KG1 (cell line): ENCODE data around the gene EYS.

Source experiments
- DNase-seq: peaks from one replicate; lab custom pipeline; 2025; lab: John Stamatoyannopoulos, UW

EYS gene

DNA sequence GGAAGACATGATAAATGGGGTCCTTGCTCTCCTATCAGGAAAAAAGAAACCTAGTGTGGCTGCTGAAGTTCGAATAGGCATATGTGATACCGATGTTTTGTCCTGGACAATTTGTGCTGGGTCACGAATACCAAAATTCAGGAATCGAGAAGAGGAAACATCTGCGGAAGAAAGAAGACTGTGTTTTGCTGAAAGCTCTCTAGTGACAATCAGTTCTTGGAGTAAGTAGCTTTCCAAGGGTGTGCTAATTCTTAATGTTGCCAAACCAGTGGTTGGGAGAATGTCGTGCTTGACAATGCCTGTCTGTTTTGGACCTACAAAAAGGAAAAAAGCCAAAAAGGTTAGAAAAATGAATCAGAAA lies 1115.4 kb downstream of the EYS start:
- no peak for DNase-seq

DNA sequence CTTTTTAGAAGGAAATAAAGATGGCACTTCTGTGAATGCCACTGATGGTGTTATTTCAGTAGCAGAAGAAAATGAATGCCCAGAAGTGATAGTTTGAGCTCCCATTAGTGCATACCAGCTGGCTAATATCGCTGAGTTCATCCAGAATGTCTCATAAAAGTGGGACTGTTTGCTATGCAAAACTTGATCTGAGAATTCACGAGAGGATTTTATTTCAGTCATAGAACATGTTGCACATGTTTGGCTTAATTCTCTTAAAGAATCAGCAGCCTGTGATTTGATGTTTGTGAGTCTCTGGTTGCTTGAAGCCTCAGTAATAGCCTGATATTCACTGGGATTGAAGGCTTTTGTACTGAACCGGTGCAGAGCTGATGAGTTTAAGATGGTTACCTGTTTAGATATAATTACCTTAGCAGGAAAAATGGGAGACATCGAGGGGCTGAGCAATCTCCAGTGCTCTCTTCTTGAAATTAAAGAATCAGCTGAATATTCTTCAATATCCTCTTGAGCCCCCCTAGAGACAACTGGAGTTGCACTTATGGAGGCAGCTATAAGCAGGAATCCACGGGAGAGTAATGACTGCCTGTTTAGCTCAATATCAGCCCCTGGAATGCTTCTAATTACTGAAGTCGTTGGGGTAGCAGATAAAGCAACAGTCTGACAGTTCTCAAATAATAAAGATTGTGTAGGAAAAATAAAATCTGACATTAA lies 1115.9 kb downstream of the EYS start:
- no peak for DNase-seq

DNA sequence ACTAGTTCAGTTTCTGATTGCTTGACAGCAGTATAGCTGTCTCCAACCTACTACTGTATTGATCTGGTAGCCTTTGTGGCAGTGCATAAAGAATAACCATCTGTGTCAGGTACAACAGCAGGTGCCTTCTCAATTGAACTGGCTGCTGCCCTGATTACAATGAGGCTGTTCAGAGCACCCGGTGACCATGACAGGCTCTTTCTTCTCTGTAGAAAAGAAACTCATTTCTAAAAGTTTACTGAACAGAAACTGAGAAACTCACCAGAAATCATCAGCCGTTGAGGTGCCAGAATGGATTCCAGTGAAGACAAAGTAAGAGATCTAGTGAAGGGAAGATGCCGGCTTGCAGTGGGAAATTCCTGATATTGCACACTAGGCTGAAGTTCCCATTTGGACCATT lies 1117.1 kb downstream of the EYS start:
- DNase-seq, result no peak

DNA sequence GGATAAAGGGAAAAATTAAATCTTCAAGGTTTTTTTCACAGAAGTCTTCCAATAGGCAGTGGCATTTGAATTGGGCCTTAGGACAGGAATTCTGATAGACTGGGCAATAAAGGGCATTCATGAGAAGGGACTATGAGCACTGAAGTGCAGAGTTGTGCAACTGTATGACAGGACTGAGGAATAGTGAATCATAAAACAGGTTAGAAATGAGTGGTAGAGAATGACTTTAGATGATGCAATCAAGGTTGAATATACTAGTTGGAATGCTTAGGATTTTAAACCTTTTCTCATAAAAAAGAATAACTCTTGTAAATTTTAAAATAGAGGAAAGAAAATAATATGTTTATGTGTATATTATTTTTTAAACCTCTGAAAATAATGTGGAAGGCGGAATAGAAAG lies 1126.7 kb downstream of the EYS start:
- DNase-seq, result no peak

DNA sequence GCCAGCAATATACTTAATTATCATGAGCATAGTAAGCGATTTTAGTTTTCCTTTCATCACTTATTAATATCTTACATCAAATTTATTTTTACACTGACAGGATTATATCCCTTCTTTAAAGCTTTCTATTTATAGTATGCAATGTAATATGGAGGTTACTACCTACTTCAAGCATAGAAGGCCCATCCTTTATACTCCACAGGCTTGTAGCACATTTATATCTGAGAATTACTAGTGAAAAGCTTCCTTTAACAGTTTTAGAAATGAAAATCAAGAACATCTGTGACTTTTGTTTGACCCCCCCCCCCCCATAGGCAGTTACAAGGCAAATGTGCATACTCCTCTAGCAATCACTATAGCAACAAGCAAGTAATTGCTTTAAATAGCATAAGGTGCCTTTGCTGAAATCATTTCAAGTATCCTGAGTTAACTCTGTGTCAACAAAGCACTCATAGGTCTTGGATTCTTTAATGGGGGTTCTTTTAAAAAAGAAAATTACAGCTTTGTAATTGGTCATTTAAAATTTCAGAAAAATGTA lies 1153.7 kb downstream of the EYS start:
- DNase-seq, result no peak

DNA sequence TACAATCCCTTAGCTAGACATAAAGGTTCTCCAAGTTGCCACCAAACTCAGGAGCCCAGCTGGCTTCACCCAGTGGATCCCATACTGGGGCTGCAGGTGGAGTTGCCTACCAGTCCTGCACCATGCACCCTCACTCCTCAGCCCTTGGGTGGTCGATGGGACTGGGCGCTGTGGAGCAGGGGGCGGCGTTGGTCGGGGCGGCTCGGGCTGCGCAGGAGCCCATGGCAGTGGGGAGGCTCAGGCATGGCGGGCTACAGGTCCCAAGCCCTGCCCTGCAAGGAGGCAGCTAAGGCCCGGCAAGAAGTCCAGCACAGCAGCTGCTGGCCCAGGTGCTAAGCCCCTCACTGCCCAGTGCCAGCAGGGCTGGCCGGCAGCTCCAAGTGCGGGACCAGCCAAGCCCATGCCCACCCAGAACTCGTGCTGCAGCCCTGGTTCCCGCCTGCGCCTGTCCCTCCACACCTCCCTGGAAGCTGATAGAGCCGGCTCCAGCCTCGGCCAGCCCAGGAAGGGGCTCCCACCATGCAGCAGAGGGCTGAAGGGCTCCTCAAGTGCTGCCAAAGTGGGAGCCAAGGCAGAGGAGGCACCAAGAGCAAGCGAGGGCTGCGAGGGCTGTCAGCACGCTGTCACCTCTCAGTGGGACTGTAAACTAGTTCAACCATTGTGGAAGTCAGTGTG lies 1159.3 kb downstream of the EYS start:
- no peak for DNase-seq

DNA sequence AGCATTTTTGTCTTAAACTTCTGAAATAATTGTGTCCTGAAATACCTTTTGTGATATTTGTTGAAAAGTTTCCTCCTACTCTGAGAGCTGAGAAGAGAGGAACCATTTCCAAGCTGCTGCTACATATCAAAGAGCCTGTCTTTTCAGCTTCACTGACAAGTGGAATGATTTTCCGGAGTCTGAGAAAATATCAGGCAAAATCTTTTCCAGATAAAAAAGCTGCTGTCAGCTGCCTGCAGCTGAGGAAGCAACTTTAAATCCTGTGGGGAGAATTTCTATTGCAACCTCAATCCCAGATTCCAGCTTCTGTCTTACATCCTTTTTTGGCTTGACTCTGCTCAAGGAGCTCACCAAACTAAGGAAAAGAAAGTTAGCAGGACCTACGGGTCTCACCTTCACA lies 1167.1 kb downstream of the EYS start:
- DNase-seq, result no peak

DNA sequence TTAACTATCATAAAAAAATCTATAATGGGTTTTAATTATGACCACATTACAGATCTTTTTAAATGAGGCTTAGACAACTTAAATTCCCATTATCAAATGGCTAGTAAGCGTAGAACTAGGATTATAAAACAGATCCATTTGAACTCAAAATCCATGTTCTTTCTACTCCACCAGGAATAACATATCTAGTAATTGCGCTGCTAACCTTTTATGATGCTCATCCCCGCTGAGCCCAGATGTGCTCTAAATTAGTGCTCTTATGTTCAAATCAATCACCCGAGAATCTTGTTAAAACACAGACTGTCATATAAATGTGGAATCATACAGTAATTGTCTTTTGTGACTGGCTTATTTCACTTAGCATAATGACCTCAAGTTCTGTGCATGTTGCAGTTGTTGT lies 1168.3 kb downstream of the EYS start:
- no peak for DNase-seq

DNA sequence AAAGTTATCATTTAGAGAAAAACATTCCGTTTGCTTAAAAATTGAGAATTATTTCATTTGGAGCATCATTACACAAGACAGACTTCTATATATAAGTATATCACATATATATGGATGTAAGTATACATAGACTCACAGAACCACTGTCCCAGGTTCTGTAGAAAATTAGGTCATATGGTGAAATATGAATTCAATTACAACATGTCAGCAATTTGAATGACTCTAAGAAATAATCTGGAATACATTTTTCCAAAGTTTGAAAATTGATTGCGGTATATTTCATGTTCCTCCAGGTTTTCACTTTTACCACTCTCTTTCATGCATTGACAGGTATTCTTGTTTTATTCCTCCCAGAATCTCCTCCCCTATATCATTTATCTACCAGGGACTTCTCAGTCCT lies 1179.1 kb downstream of the EYS start:
- no peak for DNase-seq

DNA sequence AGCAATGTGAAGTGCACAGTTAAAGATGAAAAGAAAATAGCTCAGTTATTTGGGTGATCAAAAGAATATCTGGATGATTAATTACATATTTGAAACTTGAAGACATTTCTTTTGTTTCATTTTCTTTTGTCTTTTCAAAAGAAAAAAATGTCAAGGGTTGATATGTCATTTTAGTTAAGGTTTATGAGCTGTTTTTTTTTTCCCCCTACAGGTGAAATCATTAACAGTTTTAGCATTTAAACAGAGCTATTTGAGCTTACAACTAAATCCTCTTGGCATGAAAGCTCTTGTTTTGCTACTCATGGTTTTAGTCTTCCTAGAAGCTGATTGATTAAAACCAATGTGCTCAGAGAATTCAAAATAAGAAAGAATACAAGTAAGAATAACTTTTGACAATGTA lies 1184.2 kb downstream of the EYS start:
- no peak for DNase-seq

DNA sequence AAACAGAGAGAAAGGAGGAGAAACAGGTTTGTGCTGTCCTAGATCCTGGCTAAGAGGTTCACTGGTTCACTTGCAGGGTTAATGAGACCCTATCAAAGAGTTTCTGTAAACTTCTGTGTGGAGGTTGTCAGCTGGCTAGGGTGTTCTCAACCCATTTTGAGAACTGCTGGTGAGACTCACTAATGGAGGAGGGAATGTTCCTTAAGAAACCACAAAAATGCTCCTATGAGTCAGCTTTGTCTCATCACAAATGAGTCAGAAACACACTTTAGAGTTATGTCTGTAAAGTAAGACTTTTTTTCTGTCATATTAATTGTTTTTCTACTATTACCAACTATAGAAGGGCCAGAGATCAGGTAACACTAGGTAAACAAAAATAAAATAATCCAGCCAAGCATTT lies 1187.0 kb downstream of the EYS start:
- DNase-seq, result peak; percentile 2

DNA sequence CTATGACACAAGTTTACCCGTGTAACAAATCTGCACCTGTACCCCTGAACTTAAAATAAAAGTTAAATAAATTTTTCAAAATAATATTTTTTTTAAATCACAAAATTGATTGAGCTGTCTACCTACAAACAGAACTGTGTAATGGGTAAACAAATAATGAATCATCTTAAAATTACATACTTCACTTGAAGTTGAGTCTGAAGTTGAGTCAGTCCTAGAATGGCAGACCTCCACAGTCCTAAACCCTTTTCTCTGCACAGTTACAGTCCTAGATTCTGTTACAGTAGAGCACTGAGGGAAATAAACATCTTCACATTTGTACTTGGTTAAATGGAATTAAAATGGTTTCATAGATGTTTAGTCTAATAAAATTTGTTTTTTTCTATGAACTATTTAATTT lies 1190.6 kb downstream of the EYS start:
- no peak for DNase-seq

DNA sequence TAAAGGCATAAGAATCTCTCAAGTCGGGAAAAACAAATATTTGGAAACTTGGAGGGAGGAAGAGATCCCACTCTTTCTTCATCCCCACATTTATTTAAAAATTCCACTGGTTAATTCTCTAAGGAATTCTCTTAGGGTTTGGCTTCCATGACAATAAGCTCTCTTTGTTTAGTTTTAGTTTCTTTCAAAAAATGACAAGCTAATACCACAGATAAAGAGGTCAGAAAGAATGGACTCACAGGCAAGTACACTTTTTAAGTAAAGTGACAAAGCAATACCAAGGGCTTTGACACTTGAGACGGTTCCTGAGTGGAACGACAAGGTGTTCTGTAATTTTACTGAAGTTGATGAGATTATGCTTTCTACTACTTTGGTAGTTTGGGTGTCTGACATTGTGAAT lies 1199.4 kb downstream of the EYS start:
- DNase-seq, result no peak

DNA sequence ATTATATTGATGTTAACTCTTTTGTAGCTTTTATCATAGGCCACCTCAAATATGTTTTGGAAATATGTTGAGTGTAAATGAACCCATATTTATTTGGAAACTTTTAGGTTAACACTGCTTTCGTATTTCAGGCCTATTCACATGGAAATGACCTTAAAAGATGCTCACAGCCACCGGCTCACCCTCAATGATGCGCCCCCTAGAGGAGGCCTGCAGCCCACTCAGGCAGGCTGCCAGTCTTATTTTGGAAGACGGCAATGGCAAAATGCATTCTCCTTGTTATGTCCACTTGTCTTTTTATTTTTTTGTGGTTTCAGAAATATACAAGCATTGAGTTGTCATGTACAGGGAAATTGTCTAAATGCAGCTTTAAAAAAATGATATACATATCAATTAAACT lies 1201.7 kb downstream of the EYS start:
- no peak for DNase-seq

DNA sequence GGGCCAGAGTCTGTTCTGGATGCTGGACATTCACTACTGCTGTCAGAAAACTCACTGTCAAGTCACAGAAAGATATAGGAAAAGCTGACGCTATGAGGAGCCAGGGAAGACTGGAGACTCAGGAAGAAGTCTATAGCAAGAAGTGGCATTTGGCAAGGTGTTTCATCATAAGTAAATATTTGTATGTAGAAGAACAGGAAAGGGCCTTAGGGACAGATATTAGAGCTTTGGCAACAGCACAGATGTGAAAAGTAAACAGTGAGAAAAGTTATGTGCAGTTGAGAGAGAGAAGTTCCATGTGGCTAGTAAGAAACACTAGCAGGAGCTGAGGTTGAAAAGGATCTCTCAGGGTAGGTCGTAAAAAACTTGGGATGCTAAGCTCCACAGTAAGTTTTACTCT lies 1202.5 kb downstream of the EYS start:
- DNase-seq, result no peak

DNA sequence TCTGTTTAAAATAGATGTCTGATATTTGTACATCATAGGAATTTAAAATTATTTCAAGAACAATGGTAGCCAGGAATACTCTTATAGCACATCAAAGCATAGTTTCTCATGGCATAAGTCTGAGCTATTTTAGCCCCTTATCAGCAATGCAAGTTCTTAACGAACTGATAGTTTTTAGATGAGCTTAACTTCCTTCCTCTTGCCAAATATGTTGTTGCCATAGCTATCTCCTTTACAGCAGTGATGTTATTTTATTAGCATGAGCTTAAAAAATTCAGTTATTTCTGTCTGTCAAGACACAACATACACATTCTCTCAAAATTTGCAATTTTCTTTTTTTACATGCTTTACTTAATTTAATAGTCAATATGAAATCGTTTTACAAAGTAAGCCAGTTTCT lies 1204.2 kb downstream of the EYS start:
- no peak for DNase-seq

DNA sequence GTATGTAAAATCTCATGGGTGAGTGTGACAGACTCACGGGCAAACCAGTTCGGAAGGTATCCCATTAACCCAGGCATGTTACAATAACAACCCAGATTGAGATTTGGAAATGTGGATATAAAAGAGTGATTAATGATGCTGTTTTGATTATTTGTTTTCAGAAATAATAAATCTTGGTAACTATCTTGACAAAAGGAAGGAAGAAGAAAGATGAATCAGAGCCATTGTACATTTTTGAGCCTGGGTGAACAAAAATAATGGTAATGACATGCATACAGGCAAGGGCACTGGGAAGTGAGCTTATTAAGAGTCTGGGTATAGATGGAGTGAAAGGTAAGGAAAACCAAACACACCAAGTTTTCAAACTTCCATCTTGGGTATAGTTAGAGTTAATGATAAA lies 1209.4 kb downstream of the EYS start:
- DNase-seq, result no peak

DNA sequence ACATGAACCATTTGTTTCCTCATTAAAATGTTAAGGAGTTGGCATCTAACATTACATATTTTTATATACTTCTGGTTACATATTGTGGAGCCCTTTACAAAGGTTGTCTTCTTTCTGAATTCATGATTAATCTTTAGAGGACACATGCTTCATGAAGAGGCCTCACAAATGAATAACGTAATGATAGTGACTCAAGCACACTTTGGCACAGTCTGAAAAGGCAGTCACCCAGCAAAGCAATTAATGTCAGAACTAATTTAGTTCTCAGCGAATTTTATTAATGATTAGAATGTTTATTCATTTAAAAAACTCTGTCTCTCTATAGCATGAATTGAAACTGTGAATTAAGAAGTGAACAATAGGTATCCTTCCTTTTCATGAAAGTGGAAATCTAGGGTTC lies 1217.3 kb downstream of the EYS start:
- DNase-seq, result no peak

DNA sequence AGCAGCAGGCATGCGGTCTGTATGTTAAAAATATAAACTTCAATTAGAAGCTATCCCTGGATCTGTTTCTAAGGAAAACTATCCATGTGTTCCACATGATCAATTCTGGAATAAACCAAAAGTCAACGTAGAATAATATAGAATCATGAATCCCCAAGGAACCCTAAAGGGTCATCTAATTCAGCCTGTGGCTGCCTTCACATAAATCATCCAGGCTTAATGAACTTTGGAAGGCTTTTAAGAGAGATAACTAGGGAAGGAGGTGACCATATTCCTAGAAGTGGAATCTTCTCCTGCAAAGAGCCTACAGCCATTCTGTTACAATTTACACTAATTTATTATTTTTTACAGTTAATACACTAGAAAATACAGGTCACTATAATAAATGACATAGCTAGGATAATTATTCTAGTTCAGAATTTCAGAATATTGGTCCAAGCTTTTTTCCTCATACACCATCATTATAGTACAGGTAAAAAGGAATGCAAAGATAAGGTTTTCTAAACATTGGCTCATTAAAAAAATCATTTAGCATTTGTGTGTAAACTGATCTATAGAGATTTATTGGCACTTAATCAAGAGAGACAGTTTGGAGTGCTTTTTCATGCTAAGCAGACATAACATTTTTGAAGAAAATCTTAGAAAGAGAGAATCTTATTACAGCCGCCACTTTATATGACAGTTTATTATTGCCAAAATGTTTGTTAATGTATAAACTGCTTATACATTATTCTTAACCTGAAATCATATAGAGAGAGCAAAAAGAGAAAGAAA lies 1220.3 kb downstream of the EYS start:
- no peak for DNase-seq

DNA sequence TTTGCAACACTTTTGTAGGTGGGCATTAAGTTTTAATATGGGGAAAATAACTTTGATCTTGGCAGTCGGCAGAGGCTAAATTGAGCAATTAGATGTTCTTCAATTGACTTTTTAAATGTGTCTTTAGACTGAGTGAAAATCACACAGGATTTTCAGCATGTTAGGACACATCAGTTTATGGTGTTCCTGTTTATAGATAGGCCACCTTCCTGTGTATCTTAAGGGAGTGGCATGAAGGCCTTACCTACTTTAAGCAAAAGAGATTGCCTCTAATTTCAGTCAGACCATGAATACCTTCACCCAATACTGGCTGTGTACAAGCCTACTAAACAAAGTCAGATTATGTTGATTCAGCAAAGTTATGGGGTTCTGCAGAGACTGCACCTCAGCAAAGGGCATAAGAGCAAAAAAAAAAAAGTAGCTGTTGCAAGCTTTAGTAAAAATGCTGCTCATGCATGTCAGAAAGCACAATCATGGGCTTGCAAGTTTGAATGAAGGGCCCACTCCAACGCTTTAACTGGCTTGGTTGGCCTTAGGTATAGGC lies 1223.0 kb downstream of the EYS start:
- no peak for DNase-seq

DNA sequence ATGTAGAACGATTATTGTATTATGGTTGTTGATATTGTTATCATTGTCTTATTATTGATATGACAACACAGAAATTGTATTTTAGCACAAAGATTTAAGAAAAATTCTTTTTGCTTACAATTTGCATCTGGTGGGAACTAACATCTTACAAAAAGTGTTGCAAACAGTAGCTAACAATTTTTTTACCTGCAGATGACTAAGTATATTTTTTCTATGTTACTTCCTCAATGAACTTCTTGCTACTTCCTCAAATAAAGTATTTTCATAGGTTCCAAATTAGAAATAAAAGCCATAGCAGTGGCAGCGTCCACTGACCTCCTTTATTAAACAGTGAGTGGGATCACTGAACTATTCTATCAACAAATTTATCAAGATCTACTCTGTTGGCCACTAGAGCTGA lies 1224.4 kb downstream of the EYS start:
- DNase-seq, result no peak

DNA sequence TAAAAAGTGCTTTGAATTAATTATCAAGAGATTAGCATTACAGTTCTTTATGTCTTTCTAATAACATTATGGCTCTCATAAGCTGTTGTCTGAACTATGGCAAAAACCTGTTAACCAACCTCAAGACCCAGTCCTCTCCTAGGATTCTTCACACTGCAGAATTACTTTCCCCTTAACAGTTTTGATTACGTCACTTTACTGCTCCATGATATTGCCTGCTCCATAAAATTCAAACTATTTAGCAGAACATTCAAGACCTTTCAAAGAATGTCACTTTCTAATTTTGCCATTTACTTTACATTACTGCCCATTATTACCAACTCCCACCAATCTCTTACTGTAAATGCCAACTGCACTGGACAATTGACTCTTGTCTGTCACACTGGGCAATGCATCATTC lies 1227.9 kb downstream of the EYS start:
- DNase-seq, result no peak

DNA sequence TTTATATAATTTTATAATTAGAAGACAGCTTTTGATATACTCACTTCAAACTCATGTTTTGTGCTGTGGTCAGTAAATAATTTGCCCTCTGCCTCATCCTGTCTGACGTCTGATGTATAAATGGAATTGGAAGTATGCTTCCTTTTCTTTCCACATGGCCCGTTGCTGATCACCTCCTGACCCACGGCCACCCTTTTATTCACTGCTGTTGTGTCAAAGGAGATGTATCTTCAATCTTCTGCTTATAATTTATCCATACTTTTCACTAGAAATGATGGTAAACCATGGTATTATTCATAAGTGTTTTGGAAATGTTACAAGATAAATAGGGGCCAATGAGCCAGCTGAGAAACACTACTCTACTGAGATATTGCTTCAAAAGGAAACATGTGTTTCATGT lies 1229.6 kb downstream of the EYS start:
- DNase-seq, result no peak
